OCI-LY7 (cell line): ENCODE data around the gene RAB44. TPM values are rescaled to one million over a fixed set of nuclear protein-coding genes. Genes with fewer than 3 reads are reported as not detected.
A peak's percentile ranks its signal among the peaks of the same experiment; 100 is the strongest.

Source experiments
- BruUV-seq: library from RNA; stranded (reverse); fragments of 400-500 nt; replicated peaks from 2 replicates; lab custom pipeline; 2021; lab: Mats Ljungman, UMichigan
- CTCF ChIA-PET: fragments of 300-600 bp; sonication (Branson Sonifier 250); formaldehyde crosslinking; loops from one replicate; lab custom pipeline; 2022; ENCODE audit warnings: antibody characterized with exemption; ENCODE audit not compliant: unreplicated experiment; lab: Charles Lee
- POLR2A ChIA-PET: fragments of 300-600 bp; sonication (Branson Sonifier 250); formaldehyde crosslinking; loops from one replicate; lab custom pipeline; 2022; ENCODE audit warnings: antibody characterized with exemption; lab: Charles Lee
- DNase-seq: peaks from one replicate; pipeline ENCODE4 v3.0.0-alpha.2; 2015; ENCODE audit warnings: low spot score
- H2AFZ ChIP-seq: fragments of 200-600 bp; sonication (generic), shearing (Covaris generic); 2 replicates; pipeline ENCODE4 v1.6.1; 2014; ENCODE audit warnings: mild to moderate bottlenecking, antibody characterized with exemption, low read length, moderate library complexity
- H3K27ac ChIP-seq: fragments of 200-600 bp; sonication (generic); 2 replicates; pipeline ENCODE4 v1.5.1; 2014; ENCODE audit warnings: mixed run types, low read depth, mild to moderate bottlenecking, moderate library complexity, low read length, inconsistent platforms; ENCODE audit not compliant: poor library complexity, severe bottlenecking
- H3K36me3 ChIP-seq: fragments of 200-600 bp; sonication (generic); 2 replicates; pipeline ENCODE4 v1.6.1; 2014; ENCODE audit warnings: mild to moderate bottlenecking, antibody characterized with exemption, low read length, moderate library complexity, mixed read lengths; ENCODE audit not compliant: insufficient read depth
- H3K4me1 ChIP-seq: fragments of 200-600 bp; sonication (generic); 2 replicates; pipeline ENCODE4 v1.5.1; 2014; ENCODE audit warnings: mild to moderate bottlenecking, low read length; ENCODE audit not compliant: insufficient read depth, poor library complexity, severe bottlenecking
- H3K4me2 ChIP-seq: fragments of 200-600 bp; sonication (generic); 2 replicates; pipeline ENCODE4 v1.6.1; 2014; ENCODE audit warnings: mild to moderate bottlenecking, low read length
- H3K4me3 ChIP-seq: fragments of 200-600 bp; sonication (generic); 2 replicates; pipeline ENCODE4 v1.5.1; 2014; ENCODE audit warnings: mild to moderate bottlenecking, low read depth, low read length; ENCODE audit not compliant: poor library complexity, severe bottlenecking
- H3K79me2 ChIP-seq: fragments of 200-600 bp; sonication (generic); 2 replicates; pipeline ENCODE4 v1.6.1; 2016; ENCODE audit warnings: low read depth, mild to moderate bottlenecking, low read length, moderate library complexity, mixed read lengths; ENCODE audit not compliant: insufficient read depth
- H3K9me2 ChIP-seq: fragments of 200-600 bp; sonication (generic); 2 replicates; pipeline ENCODE4 v1.6.1; 2016; ENCODE audit warnings: mild to moderate bottlenecking, low read length, mixed read lengths; ENCODE audit not compliant: insufficient read depth
- H3K9me3 ChIP-seq: fragments of 200-600 bp; sonication (generic); 2 replicates; pipeline ENCODE4 v1.6.1; 2014; ENCODE audit warnings: mild to moderate bottlenecking, mixed run types, low read length, mixed read lengths
- H4K20me1 ChIP-seq: fragments of 200-600 bp; sonication (generic); 2 replicates; pipeline ENCODE4 v1.6.1; 2014; ENCODE audit warnings: mild to moderate bottlenecking, antibody characterized with exemption, low read length, moderate library complexity, mixed read lengths; ENCODE audit not compliant: insufficient read depth
- EZH2phosphoT487 ChIP-seq: fragments of 200-600 bp; sonication (generic); IDR thresholded peaks from 2 replicates; pipeline ENCODE4 v1.6.1; 2018; ENCODE audit warnings: low read depth, borderline replicate concordance, mild to moderate bottlenecking, mixed run types, antibody characterized with exemption, low read length, moderate library complexity, mixed read lengths
- intact Hi-C: fragments of 100-400 bp; cut with micrococcal nuclease; formaldehyde crosslinking; loops from one replicate; pipeline ENCODE4 v1.10.0; 2022; ENCODE audit not compliant: unreplicated experiment
- total RNA-seq, 2 experiments: library from RNA; depleted of rRNA in 1 of 2; stranded (reverse); fragments of >200 nt in 1 of 2; shearing (Covaris generic) in 1 of 2; gene quantifications; 2 replicates each; pipeline ENCODE4 v1.2.3, GENCODE V29; 2014 to 2022
- TF ChIP-seq, protein P1 (sequence below): fragments of 200-600 bp; sonication (generic); conservative IDR thresholded peaks from 2 replicates; pipeline ENCODE4 v1.5.1; 2014; ENCODE audit warnings: mild to moderate bottlenecking, antibody characterized with exemption, low read length, moderate library complexity, mixed read lengths

The RAB44 gene
- total RNA-seq, 2 experiments from 2014 or later = 0.09 TPM; not detected in 1

DNA sequence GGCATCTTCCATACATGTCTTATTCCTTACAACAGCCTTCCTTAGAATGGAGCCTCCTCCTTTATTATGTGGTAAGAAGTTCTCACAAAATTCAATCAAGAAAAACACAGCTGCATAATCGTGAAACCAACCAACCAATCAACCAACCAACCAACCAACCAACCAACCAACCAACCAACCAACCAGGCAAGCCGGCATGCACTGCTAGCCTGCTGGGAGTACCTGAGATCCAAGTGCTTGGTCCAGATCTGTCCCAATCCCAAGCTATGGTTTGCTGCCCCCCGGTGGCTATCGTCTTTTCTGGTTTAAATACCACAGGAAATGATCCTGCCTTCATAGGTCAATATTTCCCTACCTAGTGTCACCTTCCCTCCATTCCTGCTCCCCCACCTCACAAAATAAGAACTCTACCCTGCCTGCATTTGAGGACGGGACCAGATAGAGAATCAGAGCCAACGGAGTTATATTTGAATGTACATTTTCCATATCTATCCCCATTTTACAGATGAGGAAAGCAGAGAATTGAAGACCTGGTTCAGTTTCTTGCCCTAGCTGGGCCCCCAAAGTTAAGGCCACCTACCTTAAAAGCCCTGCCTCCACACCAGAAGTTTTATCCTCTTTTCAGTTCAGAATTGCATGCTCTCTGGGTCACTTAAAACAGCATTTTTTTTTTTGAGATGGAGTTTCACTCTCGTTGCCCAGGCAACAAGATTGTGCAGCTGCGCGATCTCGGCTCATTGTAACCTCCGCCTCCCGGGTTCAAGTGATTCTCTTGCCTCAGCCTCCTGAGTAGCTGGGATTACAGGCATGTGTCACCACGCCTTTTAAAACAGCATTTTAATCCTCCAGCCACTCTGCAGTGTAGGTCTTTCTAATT lies 27.1 kb downstream of the RAB44 start:
- Histone ChIP-seq H3K4me2 (no peak overlapping the region), H4K20me1 (no peaks in the 10 kb centered on the region), H3K9me2 (no peaks in the 10 kb centered on the region), H3K79me2 (no peaks in the 10 kb centered on the region), H3K4me1 (peaks cover 28% of the 10 kb centered on the region), H3K4me3 (no peak overlapping the region), H2AFZ (no peak overlapping the region), H3K36me3 (no peaks in the 10 kb centered on the region), H3K9me3 (no peaks in the 10 kb centered on the region), H3K27ac (no peak overlapping the region)
- TF ChIP-seq EZH2phosphoT487 = no peak
- TF ChIP-seq, protein P1, sequence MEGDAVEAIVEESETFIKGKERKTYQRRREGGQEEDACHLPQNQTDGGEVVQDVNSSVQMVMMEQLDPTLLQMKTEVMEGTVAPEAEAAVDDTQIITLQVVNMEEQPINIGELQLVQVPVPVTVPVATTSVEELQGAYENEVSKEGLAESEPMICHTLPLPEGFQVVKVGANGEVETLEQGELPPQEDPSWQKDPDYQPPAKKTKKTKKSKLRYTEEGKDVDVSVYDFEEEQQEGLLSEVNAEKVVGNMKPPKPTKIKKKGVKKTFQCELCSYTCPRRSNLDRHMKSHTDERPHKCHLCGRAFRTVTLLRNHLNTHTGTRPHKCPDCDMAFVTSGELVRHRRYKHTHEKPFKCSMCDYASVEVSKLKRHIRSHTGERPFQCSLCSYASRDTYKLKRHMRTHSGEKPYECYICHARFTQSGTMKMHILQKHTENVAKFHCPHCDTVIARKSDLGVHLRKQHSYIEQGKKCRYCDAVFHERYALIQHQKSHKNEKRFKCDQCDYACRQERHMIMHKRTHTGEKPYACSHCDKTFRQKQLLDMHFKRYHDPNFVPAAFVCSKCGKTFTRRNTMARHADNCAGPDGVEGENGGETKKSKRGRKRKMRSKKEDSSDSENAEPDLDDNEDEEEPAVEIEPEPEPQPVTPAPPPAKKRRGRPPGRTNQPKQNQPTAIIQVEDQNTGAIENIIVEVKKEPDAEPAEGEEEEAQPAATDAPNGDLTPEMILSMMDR = peak; percentile 79
- DNase-seq = peak; percentile 64
- intact Hi-C loops = loop anchor here (1.0 kb wide), 1 partner anchor 101 kb away; no protein-coding TSS in a partner anchor
- CTCF ChIA-PET = interaction anchor here (0.9 kb wide), 1 partner anchor 19 kb away, joined by 7 read pairs; no protein-coding TSS in a partner anchor
- POLR2A ChIA-PET = interaction anchor here (0.6 to 0.8 kb wide), 2 partner anchors 34 to 42 kb away, joined by 3 to 5 read pairs; no protein-coding TSS in a partner anchor
- BruUV-seq = no TSS peak

DNA sequence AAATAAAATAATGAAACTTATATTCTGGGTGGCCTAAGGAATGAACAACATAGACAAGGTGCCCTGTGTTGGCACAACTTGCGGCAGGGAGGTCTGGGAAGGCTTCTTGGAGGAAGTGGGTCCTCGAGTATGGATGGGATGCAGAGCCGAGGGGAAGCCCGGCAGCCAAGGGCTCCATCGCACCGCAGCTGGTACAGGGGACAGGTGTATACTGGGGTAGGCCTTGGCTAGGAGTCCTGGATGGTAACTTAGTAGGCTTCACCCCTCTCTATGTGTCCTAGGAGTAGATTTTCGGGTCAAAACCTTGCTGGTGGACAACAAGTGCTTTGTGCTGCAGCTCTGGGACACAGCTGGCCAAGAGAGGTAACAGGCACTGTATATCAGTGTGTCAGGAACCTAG lies 28.0 kb downstream of the RAB44 start:
- H3K27ac ChIP-seq = no peak overlapping the region
- no peaks in the 10 kb centered on the region for H3K9me2 ChIP-seq
- H3K4me1 ChIP-seq = peaks cover 20% of the 10 kb centered on the region
- H3K79me2 ChIP-seq = no peaks in the 10 kb centered on the region
- DNase-seq = no peak
- BruUV-seq = no TSS peak
- no peak overlapping the region for H3K4me2 ChIP-seq
- H3K9me3 ChIP-seq = no peaks in the 10 kb centered on the region
- no peaks in the 10 kb centered on the region for H3K36me3 ChIP-seq
- H3K4me3 ChIP-seq = no peak overlapping the region
- no peak overlapping the region for H2AFZ ChIP-seq
- ChIA-PET POLR2A (no interaction called here), CTCF (no interaction called here)
- intact Hi-C loops = no loop called here
- H4K20me1 ChIP-seq = no peaks in the 10 kb centered on the region
- no peak for TF ChIP-seq EZH2phosphoT487
- TF ChIP-seq, protein P1 = no peak
